MM.1S (cell line): Measurements from ENCODE around the gene NAPA.

Experiments
- CTCF ChIP-seq: fragments of 300-600 bp; sonication (generic); IDR thresholded peaks from 2 replicates; pipeline ENCODE4 v1.5.1; 2016; ENCODE audit warnings: antibody characterized with exemption, low read length, mixed read lengths
- EZH2 ChIP-seq: fragments of 300-600 bp; sonication (generic); optimal IDR thresholded peaks from 2 replicates; pipeline ENCODE3; 2017; ENCODE audit warnings: low read depth, mild to moderate bottlenecking, antibody characterized with exemption, low read length, mixed read lengths
- EZH2phosphoT487 ChIP-seq: fragments of 300-600 bp; sonication (generic); IDR thresholded peaks from 2 replicates; pipeline ENCODE4 v1.6.1; 2018; ENCODE audit warnings: antibody characterized with exemption, low read length

GRCh38 chr19:47450478-47450877 is 64.4 kb downstream of the NAPA start:
- TF ChIP-seq CTCF, result no peak
- TF ChIP-seq EZH2, result no peak
- no peak for TF ChIP-seq EZH2phosphoT487
